A549 (cell line): ENCODE results near the gene CLCN7. TPM values are rescaled to one million over a fixed set of nuclear protein-coding genes. Genes with fewer than 3 reads are reported as not detected.

Experiments
- ATAC-seq, 2 experiments: fragments of 200-7000 bp in 1 of 2; fragments of >200 bp in 1 of 2; cut with Nextera tagmentation in 1 of 2; cut with Tn5 transposase in 1 of 2; 3 replicates each; pipeline versions ENCODE4 v1.8.0 to v1.9.1; 2018 to 2020; ENCODE audit warnings: mild to moderate bottlenecking in 1 of 2, moderate library complexity in 1 of 2
- CTCF ChIA-PET: fragments of 300-600 bp; sonication (Branson Sonifier 250); formaldehyde crosslinking; extraction: SDS; loops from one replicate; lab custom pipeline; 2021; ENCODE audit warnings: antibody characterized with exemption, inconsistent platforms; lab: Yijun Ruan, JAX
- POLR2A ChIA-PET: fragments of 350-600 bp; formaldehyde crosslinking; extraction: SDS; loops from one replicate; lab custom pipeline; 2021; ENCODE audit warnings: antibody characterized with exemption, inconsistent platforms; lab: Yijun Ruan, JAX
- DNase-seq, 2 experiments: peaks; one replicate each; pipeline versions ENCODE4 v3.0.0 to v3.0.0-alpha.2; 2011 to 2016; ENCODE audit warnings: low read depth in 1 of 2, low spot score in 1 of 2
- FAIRE-seq: peaks from 2 replicates; lab custom pipeline; 2011; peaks lifted over from hg19 to GRCh38; lab: Jason Lieb, UNC
- H3K27ac ChIP-seq, 2 experiments: fragments of >200 bp; sonication (Bioruptor Twin); formaldehyde crosslinking; 3 replicates each; pipeline ENCODE4 v1.5.1; 2016 to 2017
- H3K4me1 ChIP-seq: fragments of >200 bp; sonication (Bioruptor Twin); formaldehyde crosslinking; 3 replicates; pipeline ENCODE4 v1.6.1; 2016
- H3K4me2 ChIP-seq: fragments of >200 bp; sonication (Bioruptor Twin); formaldehyde crosslinking; 3 replicates; pipeline ENCODE4 v1.6.1; 2016
- H3K4me3 ChIP-seq: fragments of >200 bp; sonication (Bioruptor Twin); formaldehyde crosslinking; 3 replicates; pipeline ENCODE4 v1.5.1; 2016
- H3K9me3 ChIP-seq: fragments of >200 bp; sonication (Bioruptor Twin); formaldehyde crosslinking; 3 replicates; pipeline ENCODE4 v1.6.1; 2016
- ATOH8 ChIP-seq: fragments of 250-450 bp; sonication (Bioruptor Pico); IDR thresholded peaks from 2 replicates; pipeline ENCODE4 v1.5.0; 2020; ENCODE audit warnings: low read depth, mild to moderate bottlenecking, moderate library complexity
- BCL3 ChIP-seq: fragments of >200 bp; sonication (Bioruptor Twin); formaldehyde crosslinking; IDR thresholded peaks from 3 replicates; pipeline ENCODE4 v1.6.1; 2016
- CBX2 ChIP-seq: fragments of 200-600 bp; sonication (generic); IDR thresholded peaks from 2 replicates; pipeline ENCODE4 v1.6.1; 2016; ENCODE audit warnings: low read depth, mild to moderate bottlenecking, borderline replicate concordance
- CEBPB ChIP-seq, 2 experiments: fragments of >200 bp in 1 of 2; sonication (Bioruptor Twin) in 1 of 2; formaldehyde crosslinking in 1 of 2; IDR thresholded peaks; 2 replicates each; pipeline ENCODE4 v1.6.1; 2012 to 2016
- CHD2 ChIP-seq: fragments of 150-350 bp; IDR thresholded peaks from 2 replicates; pipeline ENCODE4 v1.6.1; 2014; ENCODE audit warnings: low read length; ENCODE audit not compliant: partially characterized antibody
- CHD4 ChIP-seq: fragments of 200-600 bp; sonication (generic); IDR thresholded peaks from 2 replicates; pipeline ENCODE4 v1.6.1; 2016; ENCODE audit warnings: antibody characterized with exemption, mild to moderate bottlenecking, borderline replicate concordance
- E2F6 ChIP-seq: IDR thresholded peaks from 2 replicates; pipeline ENCODE4 v1.6.1; 2012; ENCODE audit warnings: low read depth, borderline replicate concordance
- EP300 ChIP-seq, 2 experiments: fragments of >200 bp; sonication (Bioruptor Twin); formaldehyde crosslinking; IDR thresholded peaks; 2 replicates in 1 of 2; 3 replicates in 1 of 2; pipeline ENCODE4 v1.6.1; 2016 to 2017
- ESRRA ChIP-seq: fragments of 150-350 bp; IDR thresholded peaks from 2 replicates; pipeline ENCODE4 v1.6.1; 2014; ENCODE audit warnings: mild to moderate bottlenecking, low read length, borderline replicate concordance
- FOXS1 ChIP-seq: fragments of 250-450 bp; sonication (Bioruptor Pico); IDR thresholded peaks from 2 replicates; pipeline ENCODE4 v1.5.0; 2020; ENCODE audit warnings: mild to moderate bottlenecking, moderate library complexity
- HEYL ChIP-seq: fragments of 250-450 bp; sonication (Bioruptor Pico); IDR thresholded peaks from 2 replicates; pipeline ENCODE4 v1.8.0; 2021; ENCODE audit warnings: mild to moderate bottlenecking, moderate library complexity
- KDM5A ChIP-seq: fragments of 200-600 bp; sonication (generic); IDR thresholded peaks from 2 replicates; pipeline ENCODE4 v1.6.1; 2016; ENCODE audit warnings: antibody characterized with exemption, mild to moderate bottlenecking
- MAZ ChIP-seq: fragments of 150-350 bp; IDR thresholded peaks from 2 replicates; pipeline ENCODE4 v1.6.1; 2014; ENCODE audit warnings: antibody characterized with exemption, low read depth, low read length, borderline replicate concordance
- NFE2L2 ChIP-seq: fragments of 150-350 bp; conservative IDR thresholded peaks from 2 replicates; pipeline ENCODE4 v1.6.1; 2014; ENCODE audit warnings: low read length
- POLR2A ChIP-seq: IDR thresholded peaks from 2 replicates; pipeline ENCODE4 v1.6.1; 2012; ENCODE audit warnings: mild to moderate bottlenecking, low read length
- RARB ChIP-seq: fragments of 250-450 bp; sonication (Bioruptor Pico); IDR thresholded peaks from 2 replicates; pipeline ENCODE4 v1.8.0; 2021; ENCODE audit warnings: mild to moderate bottlenecking, moderate library complexity
- RCOR1 ChIP-seq: fragments of 150-350 bp; IDR thresholded peaks from 2 replicates; pipeline ENCODE4 v1.6.1; 2014; ENCODE audit warnings: antibody characterized with exemption, low read length, low read depth
- SMC3 ChIP-seq: fragments of >200 bp; sonication (Bioruptor Twin); formaldehyde crosslinking; IDR thresholded peaks from 3 replicates; pipeline ENCODE4 v1.6.1; 2018; ENCODE audit warnings: inconsistent platforms
- SREBF2 ChIP-seq: fragments of 450-650 bp; IDR thresholded peaks from 2 replicates; pipeline ENCODE4 v1.6.1; 2014; ENCODE audit warnings: mild to moderate bottlenecking, moderate library complexity
- TFCP2L1 ChIP-seq: fragments of 250-450 bp; sonication (Bioruptor Pico); IDR thresholded peaks from 2 replicates; pipeline ENCODE4 v1.5.0; 2021; ENCODE audit warnings: mild to moderate bottlenecking
- TP53 ChIP-seq: fragments of 250-450 bp; sonication (Bioruptor Pico); IDR thresholded peaks from 2 replicates; pipeline ENCODE4 v1.5.0; 2021; ENCODE audit warnings: mild to moderate bottlenecking, moderate library complexity
- WGBS: methylation state at CpG from one replicate; pipeline ENCODE4 v1.1.6; 2017; ENCODE audit errors: missing lambda C conversion rate; 5-methylcytosine and 5-hydroxymethylcytosine counted together
- polyA plus RNA-seq, 4 experiments: library from polyadenylated mRNA; depleted of rRNA in 3 of 4; stranded (reverse); fragments of >200 nt; fragmentation: RNase III in 1 of 4; extraction: RNeasy Plus Mini Kit Qiagen cat#74134 plus additional on column Dnase treatment in 1 of 4; gene quantifications; 2 replicates in 3 of 4; 3 replicates in 1 of 4; pipeline ENCODE4 v1.2.3, GENCODE V29; 2011 to 2017

Gene CLCN7
- polyA plus RNA-seq, 2 of the 4 experiments (the other 2 are of a cell fraction): 17.2 to 69.7 TPM

DNA sequence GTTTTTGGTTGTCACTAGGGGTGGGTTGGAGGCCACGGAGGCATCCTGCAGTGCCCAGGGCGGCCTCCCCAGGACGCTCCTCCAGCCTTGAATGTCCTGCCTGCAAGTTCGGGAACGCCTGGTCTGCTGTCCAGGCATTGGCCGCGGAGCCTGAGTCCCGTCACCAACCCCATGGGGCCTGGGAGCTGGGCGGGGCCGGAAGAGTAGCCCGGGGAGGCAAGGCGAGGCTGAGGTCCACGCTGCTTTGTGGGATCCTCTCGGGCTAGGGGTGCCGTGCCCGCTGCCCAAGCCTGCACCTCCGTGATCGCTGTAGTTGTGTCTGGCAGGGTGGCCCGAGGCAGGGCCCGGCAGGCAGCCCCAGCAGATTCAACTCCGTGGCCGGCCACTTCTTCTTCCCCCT lies 31.1 kb upstream of the CLCN7 start:
- ChIA-PET CTCF (no interaction called here), POLR2A (no interaction called here)
- Histone ChIP-seq H3K27ac (no peak overlapping the region), H3K4me3 (no peak overlapping the region), H3K9me3 (no peaks in the 10 kb centered on the region), H3K4me1 (no peaks in the 10 kb centered on the region), H3K4me2 (no peak overlapping the region)
- ATAC-seq: no peak
- FAIRE-seq: no peak
- no peak for DNase-seq
- 92% methylated on average over 10 of the region's 22 CpGs for whole genome bisulfite sequencing
- TF ChIP-seq KDM5A (no peak), BCL3 (no peak), FOXS1 (CRISPR knock-in tag) (no peak), ESRRA (no peak)

- DNase-seq: no peak
- no peak for ATAC-seq
- ChIA-PET CTCF (no interaction called here), POLR2A (no interaction called here)
- Histone ChIP-seq H3K4me1 (no peaks in the 10 kb centered on the region), H3K4me2 (no peak overlapping the region), H3K4me3 (no peak overlapping the region), H3K9me3 (no peaks in the 10 kb centered on the region), H3K27ac (no peak overlapping the region)
- TF ChIP-seq CEBPB (IDR thresholded peaks at IDR 0.05): no peak
- no peak for TF ChIP-seq MAZ
- TF ChIP-seq SREBF2: no peak
- no peak for TF ChIP-seq ATOH8 (CRISPR knock-in tag)
- TF ChIP-seq TP53 (CRISPR knock-in tag): no peak
- no peak for TF ChIP-seq E2F6
- no peak for TF ChIP-seq CBX2
- TF ChIP-seq EP300 (IDR thresholded peaks at IDR 0.05): no peak
- no peak for TF ChIP-seq RCOR1
- no peak for TF ChIP-seq TFCP2L1
- no peak for TF ChIP-seq CHD4
- no peak for TF ChIP-seq CHD2
- TF ChIP-seq RARB (CRISPR knock-in tag): no peak
- 93% methylated on average over 21 of the region's 37 CpGs for WGBS
- no peak for FAIRE-seq
Observed at GRCh38 chr16:1505073-1505844, 30.4 kb upstream of the CLCN7 start.

DNA sequence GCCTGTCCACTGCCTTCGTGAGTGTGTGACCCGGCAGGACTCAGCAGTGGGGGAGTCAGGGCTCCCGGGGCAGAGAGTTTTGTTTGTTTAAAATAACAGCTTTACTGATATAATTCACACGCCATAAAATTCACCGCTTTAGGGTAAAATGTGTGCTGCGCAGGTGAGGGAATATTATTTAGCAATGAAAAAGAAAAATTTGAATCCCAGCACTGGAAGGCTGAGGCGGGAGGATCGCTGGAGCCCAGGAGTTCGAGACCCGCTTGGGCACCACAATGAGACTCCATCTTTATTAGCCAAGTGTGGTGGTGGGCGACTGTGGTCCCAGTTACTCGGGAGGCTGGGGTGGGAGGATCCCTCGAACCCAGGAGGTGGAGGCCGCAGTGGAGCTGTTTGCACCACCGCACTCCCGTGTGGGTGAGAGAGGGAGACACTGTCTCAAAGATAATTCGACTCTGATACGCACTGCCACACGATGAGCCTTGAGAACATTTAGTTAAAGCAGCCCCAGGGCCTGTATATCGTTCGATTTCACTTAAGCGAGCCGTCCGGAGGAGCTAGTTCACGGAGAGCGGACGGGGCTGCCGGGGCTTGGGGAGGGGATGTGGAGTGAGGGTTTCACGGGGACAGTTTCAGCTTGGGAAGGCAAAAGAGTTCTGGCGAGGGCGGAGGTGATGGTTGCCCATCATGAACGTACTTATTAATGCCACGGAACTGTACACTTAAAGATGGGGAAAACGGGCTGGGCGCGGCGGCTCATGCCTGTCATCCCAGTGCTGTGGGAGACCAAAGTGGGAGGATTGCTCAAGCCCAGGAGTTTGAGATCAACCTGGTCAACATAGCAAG lies 28.5 kb upstream of the CLCN7 start:
- Histone ChIP-seq H3K27ac (no peak overlapping the region), H3K9me3 (no peaks in the 10 kb centered on the region), H3K4me1 (no peaks in the 10 kb centered on the region), H3K4me3 (no peak overlapping the region), H3K4me2 (no peak overlapping the region)
- POLR2A ChIA-PET: no interaction called here
- DNase-seq: no peak
- CTCF ChIA-PET: interaction anchor here (1.2 kb wide), 1 partner anchor 9 kb away, joined by 3 read pairs; no protein-coding TSS in a partner anchor
- whole genome bisulfite sequencing: 95% methylated on average over 37 of the region's 37 CpGs
- TF ChIP-seq SMC3: no peak
- TF ChIP-seq NFE2L2: no peak
- no peak for TF ChIP-seq POLR2A
- TF ChIP-seq SREBF2: no peak
- no peak for TF ChIP-seq HEYL (CRISPR knock-in tag)
- no peak for TF ChIP-seq ESRRA
- FAIRE-seq: no peak
- no peak for ATAC-seq
